Right kidney (tissue), 1 donor: ENCODE data around the gene OIT3.

Source experiments
- DNase-seq: peaks from one replicate; pipeline ENCODE4 v3.0.0-alpha.2; 2016

The OIT3 gene

GRCh38 chr10:72952189-72952588 lies 58.6 kb downstream of the OIT3 start:
- DNase-seq, result no peak

GRCh38 chr10:72952642-72953158 lies 59.2 kb downstream of the OIT3 start:
- DNase-seq, result no peak

- DNase-seq, result no peak
Measured at GRCh38 chr10:72953687-72954086, 60.1 kb downstream of the OIT3 start.

GRCh38 chr10:72954230-72954595 lies 60.7 kb downstream of the OIT3 start:
- no peak for DNase-seq

GRCh38 chr10:72954596-72955554 lies 61.3 kb downstream of the OIT3 start, which contains the start of gene PLA2G12B:
Gene PLA2G12B (minus strand): TSS chr10:72954806. CDS start chr10:72954685, 121 bp downstream.
- DNase-seq, result no peak

GRCh38 chr10:72956001-72956400 lies 62.5 kb downstream of the OIT3 start:
- DNase-seq, result no peak

GRCh38 chr10:72976886-72977285 lies 83.3 kb downstream of the OIT3 start:
- DNase-seq, result no peak

GRCh38 chr10:72979709-72980108 lies 86.2 kb downstream of the OIT3 start:
- DNase-seq, result no peak

- no peak for DNase-seq
Measured at GRCh38 chr10:72980348-72980747, 86.8 kb downstream of the OIT3 start.

GRCh38 chr10:72981028-72981881 lies 87.7 kb downstream of the OIT3 start:
- DNase-seq, result no peak

- DNase-seq, result no peak
Measured at GRCh38 chr10:72981882-72982529, 88.5 kb downstream of the OIT3 start.
